PC-9 (cell line): ENCODE measurements around the gene DYSF.

Source experiments
- EZH2 ChIP-seq: fragments of 200-600 bp; sonication (generic); IDR thresholded peaks from 2 replicates; pipeline ENCODE4 v1.8.0; 2017; ENCODE audit warnings: antibody characterized with exemption, low read depth
- TF ChIP-seq, protein P1 (sequence below): fragments of 200-600 bp; sonication (generic); conservative IDR thresholded peaks from 2 replicates; pipeline ENCODE4 v1.6.1; 2017; ENCODE audit warnings: mixed run types, antibody characterized with exemption, mild to moderate bottlenecking, moderate library complexity

DNA sequence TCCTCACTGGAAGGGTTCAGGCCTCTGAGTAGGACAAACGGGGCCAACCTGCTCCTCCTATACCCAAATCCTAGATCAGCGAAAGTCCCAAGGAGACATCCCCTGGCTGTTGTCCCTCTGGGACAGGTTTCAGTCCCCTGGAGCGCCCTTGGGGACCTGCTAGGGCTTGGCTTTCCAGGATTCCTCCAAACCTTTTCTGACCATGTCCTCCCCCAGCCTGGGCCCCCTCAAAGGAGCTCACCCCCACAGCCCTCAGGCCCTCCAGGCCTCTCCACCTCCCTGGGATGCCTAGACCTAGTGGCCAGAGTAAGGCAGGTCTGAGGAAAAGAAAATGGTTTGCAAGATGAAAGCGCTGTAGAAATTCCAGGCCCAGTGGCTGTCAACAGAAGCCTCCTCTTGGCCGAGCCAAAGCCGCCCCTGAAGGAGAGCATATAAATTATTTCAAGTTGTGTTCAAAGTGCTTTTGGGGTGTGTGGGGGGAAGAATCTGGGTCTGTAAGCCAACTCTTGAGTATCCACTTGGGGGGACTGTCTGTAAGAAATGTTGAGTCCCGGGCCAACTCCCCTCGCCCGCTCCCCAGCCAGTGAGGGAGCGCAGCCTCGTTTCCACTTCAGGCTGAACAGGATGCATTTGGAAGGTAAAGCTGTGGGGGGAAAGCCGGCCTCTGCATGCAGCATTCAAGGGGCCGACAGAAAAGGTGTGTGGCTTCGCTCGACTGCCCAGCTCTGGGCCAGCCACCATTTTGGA, 158.6 kb downstream of the DYSF start:
- TF ChIP-seq, protein P1, sequence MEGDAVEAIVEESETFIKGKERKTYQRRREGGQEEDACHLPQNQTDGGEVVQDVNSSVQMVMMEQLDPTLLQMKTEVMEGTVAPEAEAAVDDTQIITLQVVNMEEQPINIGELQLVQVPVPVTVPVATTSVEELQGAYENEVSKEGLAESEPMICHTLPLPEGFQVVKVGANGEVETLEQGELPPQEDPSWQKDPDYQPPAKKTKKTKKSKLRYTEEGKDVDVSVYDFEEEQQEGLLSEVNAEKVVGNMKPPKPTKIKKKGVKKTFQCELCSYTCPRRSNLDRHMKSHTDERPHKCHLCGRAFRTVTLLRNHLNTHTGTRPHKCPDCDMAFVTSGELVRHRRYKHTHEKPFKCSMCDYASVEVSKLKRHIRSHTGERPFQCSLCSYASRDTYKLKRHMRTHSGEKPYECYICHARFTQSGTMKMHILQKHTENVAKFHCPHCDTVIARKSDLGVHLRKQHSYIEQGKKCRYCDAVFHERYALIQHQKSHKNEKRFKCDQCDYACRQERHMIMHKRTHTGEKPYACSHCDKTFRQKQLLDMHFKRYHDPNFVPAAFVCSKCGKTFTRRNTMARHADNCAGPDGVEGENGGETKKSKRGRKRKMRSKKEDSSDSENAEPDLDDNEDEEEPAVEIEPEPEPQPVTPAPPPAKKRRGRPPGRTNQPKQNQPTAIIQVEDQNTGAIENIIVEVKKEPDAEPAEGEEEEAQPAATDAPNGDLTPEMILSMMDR = no peak
- no peak for TF ChIP-seq EZH2
